Endodermal cell (in vitro differentiated cells): Measurements from ENCODE around the gene MORC4. TPM values are rescaled to one million over a fixed set of nuclear protein-coding genes. Genes with fewer than 3 reads are reported as not detected.

ENCODE experiments used
- DNase-seq: peaks from one replicate; pipeline ENCODE4 v3.0.0-alpha.2; 2017
- H3K27ac ChIP-seq: 2 replicates; pipeline ENCODE4 v1.5.1; 2013; ENCODE audit warnings: mild to moderate bottlenecking, low read depth, low read length, moderate library complexity
- H3K27me3 ChIP-seq: 2 replicates; pipeline ENCODE4 v1.6.1; 2013; ENCODE audit warnings: mild to moderate bottlenecking, low read length, moderate library complexity; ENCODE audit not compliant: insufficient read depth, control insufficient read depth, poor library complexity, severe bottlenecking
- H3K36me3 ChIP-seq: 2 replicates; pipeline ENCODE4 v1.7.0; 2013; ENCODE audit warnings: mild to moderate bottlenecking, low read length, moderate library complexity; ENCODE audit not compliant: control insufficient read depth, insufficient read depth
- H3K4me1 ChIP-seq: one replicate; pipeline ENCODE4 v1.7.0; 2013; ENCODE audit warnings: low read length; ENCODE audit not compliant: control insufficient read depth, insufficient read depth
- H3K4me3 ChIP-seq: 2 replicates; pipeline ENCODE4 v1.5.1; 2013; ENCODE audit warnings: mild to moderate bottlenecking, low read length, moderate library complexity
- H3K9ac ChIP-seq: 2 replicates; pipeline ENCODE4 v1.6.1; 2013; ENCODE audit warnings: mild to moderate bottlenecking, low read length, moderate library complexity; ENCODE audit not compliant: poor library complexity, severe bottlenecking; ENCODE audit errors: extremely low read depth
- H3K9me3 ChIP-seq: 2 replicates; pipeline ENCODE4 v1.6.1; 2013; ENCODE audit warnings: mild to moderate bottlenecking, low read length, moderate library complexity; ENCODE audit not compliant: control insufficient read depth
- H3K27ac Mint-ChIP-seq: 2 replicates; pipeline ENCODE4 v1.8.0; 2020; ENCODE audit warnings: mixed read lengths
- H3K27me3 Mint-ChIP-seq: 2 replicates; pipeline ENCODE4 v1.8.0; 2021; ENCODE audit warnings: mild to moderate bottlenecking, mixed read lengths; ENCODE audit not compliant: insufficient read depth
- H3K36me3 Mint-ChIP-seq: 2 replicates; pipeline ENCODE4 v1.8.0; 2020; ENCODE audit warnings: low read depth, mixed read lengths
- H3K4me1 Mint-ChIP-seq: 2 replicates; pipeline ENCODE4 v1.8.0; 2020; ENCODE audit warnings: mixed read lengths
- H3K4me3 Mint-ChIP-seq: 2 replicates; pipeline ENCODE4 v1.8.0; 2020; ENCODE audit warnings: mild to moderate bottlenecking, moderate library complexity, mixed read lengths
- H3K9me3 Mint-ChIP-seq: 2 replicates; pipeline ENCODE4 v1.8.0; 2020; ENCODE audit warnings: mild to moderate bottlenecking, mixed read lengths
- CTCF ChIP-seq: fragments of 200-600 bp; sonication (generic); conservative IDR thresholded peaks from 2 replicates; pipeline ENCODE4 v1.5.0; 2021; ENCODE audit warnings: antibody characterized with exemption, mild to moderate bottlenecking
- WGBS, 2 experiments: methylation state at CpG; one replicate each; pipeline versions ENCODE4 v1.1.5 to v1.1.7; 2013; ENCODE audit warnings: missing lambda C conversion rate in 2 of 2, mixed read lengths in 1 of 2; ENCODE audit not compliant: insufficient coverage in 1 of 2, insufficient read length in 1 of 2; 5-methylcytosine and 5-hydroxymethylcytosine counted together
- total RNA-seq, 2 donors: library from RNA; stranded (reverse); fragmentation: NEBNext Ultra II Directional in 1 of 2; extraction: Animal tissue kit (Norgen Biotek cat#: 25700) in 1 of 2; gene quantifications; 2 replicates in 1 of 2; 3 replicates in 1 of 2; pipeline ENCODE4 v1.2.1, GENCODE V29; 2021

MORC4 gene
- total RNA-seq, 2 donors from 2014 or later: 3.4 TPM

GRCh38 chrX:106957856-106958255, 42.2 kb downstream of the MORC4 start:
- no peaks in the 10 kb centered on the region for H3K27me3 Mint-ChIP-seq
- Histone ChIP-seq H3K27me3 (no peaks in the 10 kb centered on the region), H3K27ac (no peak overlapping the region), H3K4me3 (no peak overlapping the region), H3K4me1 (no peaks in the 10 kb centered on the region), H3K9me3 (no peaks in the 10 kb centered on the region), H3K36me3 (peaks cover 6% of the 10 kb centered on the region), H3K9ac (no peak overlapping the region)
- no peak overlapping the region for H3K27ac Mint-ChIP-seq
- no peak overlapping the region for H3K4me3 Mint-ChIP-seq
- WGBS, 2 experiments: 91% methylated on average over 1 of the region's 1 CpG; no CpG with 5 or more reads in 1 of the 2 experiments
- no peaks in the 10 kb centered on the region for H3K4me1 Mint-ChIP-seq
- H3K9me3 Mint-ChIP-seq: peaks cover 27% of the 10 kb centered on the region
- DNase-seq: no peak
- H3K36me3 Mint-ChIP-seq: no peaks in the 10 kb centered on the region
- TF ChIP-seq CTCF: no peak

GRCh38 chrX:106955004-106955772, 44.8 kb downstream of the MORC4 start:
- no peak for TF ChIP-seq CTCF
- Mint-ChIP-seq H3K4me3 (no peak overlapping the region), H3K36me3 (no peaks in the 10 kb centered on the region), H3K27me3 (no peaks in the 10 kb centered on the region), H3K27ac (no peak overlapping the region), H3K4me1 (no peaks in the 10 kb centered on the region), H3K9me3 (peaks cover 23% of the 10 kb centered on the region)
- H3K27me3 ChIP-seq: no peaks in the 10 kb centered on the region
- no peak overlapping the region for H3K4me3 ChIP-seq
- no peaks in the 10 kb centered on the region for H3K4me1 ChIP-seq
- DNase-seq: no peak
- WGBS, 2 experiments: no CpG with 5 or more reads among the region's 1 CpG
- H3K9ac ChIP-seq: no peak overlapping the region
- H3K27ac ChIP-seq: no peak overlapping the region
- no peaks in the 10 kb centered on the region for H3K36me3 ChIP-seq
- H3K9me3 ChIP-seq: no peaks in the 10 kb centered on the region

GRCh38 chrX:106954041-106954440, 46.0 kb downstream of the MORC4 start:
- no peak for TF ChIP-seq CTCF
- Histone ChIP-seq H3K9me3 (no peaks in the 10 kb centered on the region), H3K27ac (no peak overlapping the region), H3K4me1 (no peaks in the 10 kb centered on the region), H3K36me3 (no peaks in the 10 kb centered on the region), H3K9ac (no peak overlapping the region), H3K27me3 (no peaks in the 10 kb centered on the region), H3K4me3 (no peak overlapping the region)
- Mint-ChIP-seq H3K36me3 (no peaks in the 10 kb centered on the region), H3K9me3 (peaks cover 28% of the 10 kb centered on the region), H3K27me3 (no peaks in the 10 kb centered on the region), H3K27ac (no peak overlapping the region), H3K4me3 (no peak overlapping the region), H3K4me1 (no peaks in the 10 kb centered on the region)
- no peak for DNase-seq
- WGBS, 2 experiments: 100% methylated on average over 3 of the region's 4 CpGs; no CpG with 5 or more reads in 1 of the 2 experiments
